ENCODE measurements around the gene GLYATL2.

The GLYATL2 gene, protein sequence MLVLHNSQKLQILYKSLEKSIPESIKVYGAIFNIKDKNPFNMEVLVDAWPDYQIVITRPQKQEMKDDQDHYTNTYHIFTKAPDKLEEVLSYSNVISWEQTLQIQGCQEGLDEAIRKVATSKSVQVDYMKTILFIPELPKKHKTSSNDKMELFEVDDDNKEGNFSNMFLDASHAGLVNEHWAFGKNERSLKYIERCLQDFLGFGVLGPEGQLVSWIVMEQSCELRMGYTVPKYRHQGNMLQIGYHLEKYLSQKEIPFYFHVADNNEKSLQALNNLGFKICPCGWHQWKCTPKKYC

DNA sequence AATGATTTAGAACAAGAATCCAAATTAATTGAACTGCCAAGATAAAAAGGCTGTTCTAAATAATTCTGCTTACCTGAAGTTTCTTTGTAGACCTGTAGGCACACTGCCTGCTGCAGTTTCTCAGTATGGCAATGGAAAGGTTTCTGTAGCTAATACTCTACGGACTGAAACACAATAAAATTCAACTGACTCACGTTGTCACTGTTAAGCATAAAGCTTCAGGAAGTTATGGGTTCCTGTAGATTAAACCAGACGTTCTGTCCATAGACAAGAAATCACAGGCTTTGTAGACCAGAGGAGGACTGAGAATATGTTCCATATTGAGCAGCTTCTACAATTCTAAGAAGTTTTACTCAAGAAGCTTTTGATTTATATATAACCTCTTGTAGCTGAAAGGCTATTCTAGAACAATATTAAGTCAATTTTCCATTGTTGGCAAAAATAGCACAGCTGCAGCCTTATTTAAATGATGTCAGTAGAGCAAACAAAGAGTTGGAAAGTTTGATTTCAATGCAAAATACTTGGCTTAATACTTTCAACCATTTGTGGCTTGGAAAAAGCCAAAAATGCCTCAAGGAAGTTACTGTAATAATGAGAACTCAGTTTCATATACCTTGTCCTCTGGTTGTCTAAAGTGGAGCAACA is at the start of gene GLYATL2:
Gene GLYATL2 (minus strand): TSS at position 344 of the 645 bp plus-strand sequence. CDS start 5,092 bp downstream, outside the sequence.
- DNase-seq (ENCODE audit: insufficient read length, low spot score) (no peak), FAIRE-seq (no peak)
- no peak for TF ChIP-seq POLR2A (IDR thresholded peaks at IDR 0.05; ENCODE audit: low read depth, low read length)

GRCh38 chr11:58893899-58894298 is 49.4 kb upstream of the GLYATL2 start:
- TF ChIP-seq POLR2A (IDR thresholded peaks at IDR 0.05; ENCODE audit: low read depth, low read length), result no peak
- no peak for DNase-seq (ENCODE audit: insufficient read length, low spot score)
- no peak for FAIRE-seq

DNA sequence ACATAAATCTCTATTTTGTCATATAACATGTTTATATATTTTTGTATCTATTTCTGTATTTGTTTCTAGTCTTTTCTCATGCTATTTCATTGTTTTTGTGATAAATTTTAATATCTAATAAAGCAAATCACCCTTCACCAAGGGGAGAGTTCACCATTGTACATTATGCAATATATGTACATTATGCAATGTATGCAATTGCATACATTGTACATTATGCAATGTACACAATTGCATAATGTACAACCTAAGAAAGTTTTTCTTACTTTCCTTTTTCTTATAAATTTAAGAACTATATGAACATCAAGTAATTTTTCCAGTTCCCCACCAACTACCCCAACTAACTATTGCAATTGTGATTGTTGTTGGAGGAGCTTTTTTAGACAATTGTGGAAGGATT is 44.1 kb upstream of the GLYATL2 start:
- TF ChIP-seq POLR2A (IDR thresholded peaks at IDR 0.05; ENCODE audit: low read depth, low read length), result no peak

DNA sequence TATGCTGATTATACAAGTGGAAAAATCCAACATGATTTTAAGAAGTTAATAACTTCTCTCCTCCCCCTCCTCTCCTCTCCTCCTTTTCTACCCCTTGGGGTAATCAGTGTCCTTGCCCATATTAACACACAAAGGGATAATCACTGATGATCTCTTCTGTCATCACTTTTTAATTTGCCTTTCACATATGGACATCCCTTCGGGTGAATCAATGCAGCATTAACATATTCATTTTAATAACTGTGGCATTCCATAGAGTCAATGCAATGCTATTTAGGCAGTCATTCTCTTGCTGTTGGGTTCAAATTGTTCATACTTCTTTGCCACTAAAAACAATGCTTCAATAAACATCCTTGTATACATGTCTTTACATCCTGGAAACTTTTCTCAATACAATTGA is 42.9 kb upstream of the GLYATL2 start:
- DNase-seq (ENCODE audit: insufficient read length, low spot score) (no peak), FAIRE-seq (no peak)
- TF ChIP-seq POLR2A (IDR thresholded peaks at IDR 0.05; ENCODE audit: low read depth, low read length), result no peak

More for the DNA sequence above, 44.1 kb upstream of the GLYATL2 start:
- no peak for DNase-seq (ENCODE audit: insufficient read length, low spot score)
- FAIRE-seq, result no peak

GRCh38 chr11:58880625-58881024 is 36.1 kb upstream of the GLYATL2 start:
- DNase-seq (ENCODE audit: insufficient read length, low spot score) (no peak), FAIRE-seq (no peak)
- no peak for TF ChIP-seq POLR2A (IDR thresholded peaks at IDR 0.05; ENCODE audit: low read depth, low read length)

GRCh38 chr11:58880166-58880565 is 35.7 kb upstream of the GLYATL2 start:
- TF ChIP-seq POLR2A (IDR thresholded peaks at IDR 0.05; ENCODE audit: low read depth, low read length), result no peak
- FAIRE-seq (no peak), DNase-seq (ENCODE audit: insufficient read length, low spot score) (no peak)

GRCh38 chr11:58867556-58867955 is 23.1 kb upstream of the GLYATL2 start:
- FAIRE-seq, result no peak
- TF ChIP-seq POLR2A (IDR thresholded peaks at IDR 0.05; ENCODE audit: low read depth, low read length), result no peak

GRCh38 chr11:58866788-58867187 is 22.3 kb upstream of the GLYATL2 start:
- TF ChIP-seq POLR2A (IDR thresholded peaks at IDR 0.05; ENCODE audit: low read depth, low read length), result no peak
- FAIRE-seq (no peak), DNase-seq (ENCODE audit: insufficient read length, low spot score) (no peak)

More at GRCh38 chr11:58867556-58867955, 23.1 kb upstream of the GLYATL2 start:
- DNase-seq (ENCODE audit: insufficient read length, low spot score), result no peak

DNA sequence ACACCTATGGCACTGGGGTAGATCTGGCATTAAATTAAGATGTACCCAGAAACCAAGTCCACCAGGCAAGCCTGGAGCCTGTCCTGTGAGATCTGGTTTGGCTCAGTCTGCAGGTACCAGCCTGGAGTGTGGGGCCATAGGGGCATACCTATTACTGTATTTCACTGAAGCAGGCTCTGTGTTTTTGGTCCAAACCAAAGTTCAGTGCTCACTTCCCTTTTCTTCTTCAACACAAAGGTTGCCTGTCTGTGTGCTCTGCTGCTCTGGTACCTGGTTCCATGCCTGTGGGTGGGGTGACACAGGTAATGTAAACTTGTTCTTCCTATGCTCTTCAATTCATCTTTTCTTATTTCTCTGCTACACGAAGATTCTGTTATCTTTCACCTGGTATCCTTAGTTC is 19.8 kb upstream of the GLYATL2 start:
- no peak for TF ChIP-seq POLR2A (IDR thresholded peaks at IDR 0.05; ENCODE audit: low read depth, low read length)
- DNase-seq (ENCODE audit: insufficient read length, low spot score), result no peak
- no peak for FAIRE-seq

GRCh38 chr11:58863697-58864096 is 19.2 kb upstream of the GLYATL2 start:
- FAIRE-seq, result no peak
- no peak for TF ChIP-seq POLR2A (IDR thresholded peaks at IDR 0.05; ENCODE audit: low read depth, low read length)
- DNase-seq (ENCODE audit: insufficient read length, low spot score), result no peak

GRCh38 chr11:58861533-58861932 is 17.0 kb upstream of the GLYATL2 start:
- DNase-seq (ENCODE audit: insufficient read length, low spot score) (no peak), FAIRE-seq (no peak)
- no peak for TF ChIP-seq POLR2A (IDR thresholded peaks at IDR 0.05; ENCODE audit: low read depth, low read length)

- no peak for FAIRE-seq
- TF ChIP-seq POLR2A (IDR thresholded peaks at IDR 0.05; ENCODE audit: low read depth, low read length), result no peak
These were observed 12.3 kb upstream of the GLYATL2 start for GRCh38 chr11:58856806-58857205.

GRCh38 chr11:58845386-58845785 is 882 bp upstream of the GLYATL2 start:
- FAIRE-seq (no peak), DNase-seq (ENCODE audit: insufficient read length, low spot score) (no peak)
- no peak for TF ChIP-seq POLR2A (IDR thresholded peaks at IDR 0.05; ENCODE audit: low read depth, low read length)

More at GRCh38 chr11:58856806-58857205, 12.3 kb upstream of the GLYATL2 start:
- DNase-seq (ENCODE audit: insufficient read length, low spot score), result no peak

GRCh38 chr11:58837707-58838388 is 6.7 kb downstream of the GLYATL2 start:
- DNase-seq (ENCODE audit: insufficient read length, low spot score) (no peak), FAIRE-seq (no peak)
- TF ChIP-seq POLR2A (IDR thresholded peaks at IDR 0.05; ENCODE audit: low read depth, low read length), result no peak
